ENCODE results near the gene LAMTOR5. TPM values are rescaled to one million over a fixed set of nuclear protein-coding genes. Genes with fewer than 3 reads are reported as not detected.

The LAMTOR5 gene
- polyA plus RNA-seq, 3 donors, result 275 to 288 (median 277) TPM

DNA sequence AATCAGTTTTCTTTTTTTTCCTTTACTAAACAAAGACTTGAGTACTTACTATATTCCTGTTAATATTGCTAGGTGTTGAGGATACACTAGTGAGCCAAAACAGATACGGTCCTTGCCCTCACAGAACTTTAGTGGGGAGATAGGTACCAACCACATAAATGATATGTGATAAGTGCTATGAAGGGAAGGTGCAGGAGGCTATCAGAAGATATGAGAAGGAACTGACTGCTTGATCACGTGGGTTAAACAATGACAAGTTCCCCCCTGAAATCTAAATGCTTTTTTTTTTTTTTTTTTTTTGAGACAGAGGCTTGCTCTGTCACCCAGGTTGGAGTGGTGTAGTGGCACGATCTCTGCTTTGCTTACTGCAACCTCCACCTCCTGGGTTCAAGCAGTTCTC lies 43.3 kb downstream of the LAMTOR5 start:
- no peak for DNase-seq (ENCODE audit: extremely low read depth in 1 of 11, low read depth in 9 of 11, low spot score in 4 of 11)

GRCh38 chr1:110361856-110362255 lies 45.6 kb downstream of the LAMTOR5 start:
- no peak for DNase-seq (ENCODE audit: extremely low read depth in 1 of 11, low read depth in 9 of 11, low spot score in 4 of 11)

DNA sequence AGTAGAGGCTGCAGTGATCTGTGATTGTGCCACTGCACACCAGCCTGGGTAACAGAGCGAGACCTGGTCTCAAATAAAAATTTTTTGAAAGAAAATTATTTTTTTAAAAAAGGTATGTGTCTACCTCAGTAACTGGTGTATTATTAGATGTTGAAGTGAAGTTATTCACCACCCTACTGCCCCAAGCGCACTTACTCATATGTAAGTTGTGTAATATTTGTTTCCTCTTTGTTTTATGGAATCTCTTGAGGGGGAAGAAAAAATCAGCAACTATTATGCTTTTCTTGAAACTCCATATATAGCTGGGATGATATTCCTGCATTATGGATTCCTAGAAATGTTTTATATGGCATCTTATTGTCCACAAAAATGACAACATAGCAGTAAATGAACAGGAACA lies 47.1 kb downstream of the LAMTOR5 start:
- no peak for DNase-seq (ENCODE audit: extremely low read depth in 1 of 11, low read depth in 9 of 11, low spot score in 4 of 11)

DNA sequence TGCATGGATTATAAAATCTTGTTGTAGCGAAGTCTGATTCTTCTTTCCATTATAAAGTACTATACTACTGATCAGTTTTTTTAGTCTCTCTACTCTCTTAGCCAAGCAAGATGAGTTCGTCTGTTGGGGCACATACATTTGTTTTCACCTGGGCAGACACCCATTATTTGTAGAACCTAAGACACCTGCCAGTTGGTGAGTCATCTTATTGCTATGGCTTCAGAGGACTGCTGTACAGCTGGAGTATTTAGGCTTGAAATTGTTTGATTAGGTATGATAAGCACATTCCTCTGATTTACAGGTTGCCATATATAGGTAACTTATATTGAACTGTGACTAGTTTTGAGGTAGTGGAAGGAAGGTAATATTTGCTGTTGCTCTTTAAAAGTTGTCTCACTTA lies 51.1 kb downstream of the LAMTOR5 start:
- DNase-seq (ENCODE audit: extremely low read depth in 1 of 11, low read depth in 9 of 11, low spot score in 4 of 11), result no peak

GRCh38 chr1:110355321-110355720 lies 52.2 kb downstream of the LAMTOR5 start:
- DNase-seq (ENCODE audit: extremely low read depth in 1 of 11, low read depth in 9 of 11, low spot score in 4 of 11), result no peak

Other genes with a start within 250 kb of the LAMTOR5 start
- gene KCNC4, start 197.4 kb downstream of the LAMTOR5 start, polyA plus RNA-seq (ENCODE audit: insufficient read length in 3 of 3), result 1 to 10 TPM; 4.7 to 7.5 (median 4.7) TPM
- gene RBM15, start 68.3 kb downstream of the LAMTOR5 start, polyA plus RNA-seq (ENCODE audit: insufficient read length in 3 of 3), result 10 to 100 TPM; 11.6 to 14.7 (median 11.9) TPM
- 100 to 1,000 TPM in 2 of 3 donors, 10 to 100 TPM in 1; 84.4 to 115 (median 113) TPM for gene SLC16A4, start 16.7 kb downstream of the LAMTOR5 start, polyA plus RNA-seq (ENCODE audit: insufficient read length in 3 of 3)
- gene PROK1, start 43.5 kb upstream of the LAMTOR5 start, polyA plus RNA-seq (ENCODE audit: insufficient read length in 3 of 3), result under 1 TPM in 2 of 3 donors, not detected in 1; 0.07 to 0.12 TPM
- gene KCNA10, start 111.5 kb upstream of the LAMTOR5 start, polyA plus RNA-seq (ENCODE audit: insufficient read length in 3 of 3), result not detected
- under 1 TPM; 0.36 to 0.47 (median 0.36) TPM for gene KCNA2, start 198.7 kb upstream of the LAMTOR5 start, polyA plus RNA-seq (ENCODE audit: insufficient read length in 3 of 3)

All from renal cortex interstitium (tissue), 11 donors.